HuH-7 (cell line): Measurements from ENCODE around the gene NLRP8.
A peak's percentile ranks its signal among the peaks of the same experiment; 100 is the strongest.
"Not testable (repeated sequence)": the region's sequence is repeated elsewhere in the genome, so short reads cannot be mapped to it uniquely, and the experiment has no call there.

Experiments used
- DNase-seq: peaks from one replicate; pipeline ENCODE4 v3.0.0; 2011; ENCODE audit warnings: low spot score

Gene NLRP8

GRCh38 chr19:55973982-55974381 is 26.4 kb downstream of the NLRP8 start:
- no peak for DNase-seq

GRCh38 chr19:55980415-55980814 is 32.8 kb downstream of the NLRP8 start:
- DNase-seq = no peak

- DNase-seq = no peak
Observed at GRCh38 chr19:55985254-55985653, 37.6 kb downstream of the NLRP8 start.

- DNase-seq = no peak
Observed at GRCh38 chr19:55986487-55986886, 38.9 kb downstream of the NLRP8 start, which contains the start of gene NLRP5. Gene NLRP5, plus strand, starts transcription at chr19:55986775.

GRCh38 chr19:55990831-55991230 is 43.2 kb downstream of the NLRP8 start:
- DNase-seq = no peak

- no peak for DNase-seq
Observed at GRCh38 chr19:55993492-55993891, 45.9 kb downstream of the NLRP8 start.

- DNase-seq = no peak
Observed at GRCh38 chr19:56014765-56015164, 67.1 kb downstream of the NLRP8 start.

GRCh38 chr19:56015756-56016155 is 68.1 kb downstream of the NLRP8 start:
- DNase-seq = peak; percentile 49

GRCh38 chr19:56019325-56019724 is 71.7 kb downstream of the NLRP8 start:
- DNase-seq = not testable (repeated sequence)

GRCh38 chr19:56020355-56020975 is 72.8 kb downstream of the NLRP8 start:
- not testable (repeated sequence) for DNase-seq

- DNase-seq = no peak
Observed at GRCh38 chr19:56026769-56027168, 79.1 kb downstream of the NLRP8 start.
